ENCODE data around the gene STAT1.

GRCh38 chr2:190935054-190935453, 78.9 kb downstream of the STAT1 start:
- TF ChIP-seq CTCF (conservative IDR thresholded peaks at IDR 0.05 in 1 of 2, IDR thresholded peaks at IDR 0.05 in 1 of 2; ENCODE audit: low read depth in 1 of 2, low read length in 2 of 2) (no peak), EZH2 (IDR thresholded peaks at IDR 0.05; ENCODE audit: low read length, missing control alignments) (no peak)
